Heart right ventricle (tissue), 16 donors: ENCODE results near the gene CMSS1. TPM values are rescaled to one million over a fixed set of nuclear protein-coding genes. Genes with fewer than 3 reads are reported as not detected.

ENCODE experiments used
- ATAC-seq, 8 donors: fragments of 200-7000 bp; cut with Tn5 transposase; one replicate each; pipeline ENCODE4 v1.9.1; 2020; ENCODE audit warnings: mild to moderate bottlenecking in 8 of 8, moderate library complexity in 8 of 8, moderate number of reproducible peaks in 1 of 8
- DNase-seq, 2 donors: peaks; one replicate each; pipeline ENCODE4 v3.0.0-alpha.2; 2020
- H3K27ac ChIP-seq, 10 donors: fragments of 200-600 bp; sonication (generic) in 2 of 10; one replicate each; pipeline versions ENCODE4 v1.5.0 to v1.8.0; 2020 to 2022; ENCODE audit warnings: mild to moderate bottlenecking in 3 of 10
- H3K27me3 ChIP-seq, 7 donors: fragments of 200-600 bp; one replicate each; pipeline ENCODE4 v1.8.0; 2021 to 2022; ENCODE audit warnings: mild to moderate bottlenecking in 2 of 7
- H3K36me3 ChIP-seq, 9 donors: fragments of 200-600 bp; sonication (generic) in 1 of 9; one replicate each; pipeline versions ENCODE4 v1.5.0 to v1.8.0; 2020 to 2022; ENCODE audit warnings: mild to moderate bottlenecking in 2 of 9
- H3K4me1 ChIP-seq, 9 donors: fragments of 200-600 bp; sonication (generic) in 1 of 9; one replicate each; pipeline versions ENCODE4 v1.5.0 to v1.8.0; 2020 to 2022; ENCODE audit warnings: mild to moderate bottlenecking in 4 of 9
- H3K4me3 ChIP-seq, 10 donors: fragments of 200-600 bp; sonication (generic) in 2 of 10; one replicate each; pipeline versions ENCODE4 v1.5.0 to v1.8.0; 2020 to 2022; ENCODE audit warnings: mild to moderate bottlenecking in 7 of 10, moderate library complexity in 2 of 10
- H3K9me3 ChIP-seq, 11 donors: fragments of 200-600 bp in 10 of 11; sonication (generic) in 2 of 11; one replicate each; pipeline versions ENCODE4 v1.5.0 to v1.8.0; 2013 to 2022; ENCODE audit warnings: mild to moderate bottlenecking in 2 of 11, control low read depth in 1 of 11, moderate library complexity in 1 of 11
- WGBS, 2 donors: extraction: QIAGEN DNeasy Blood & Tissue Kit; methylation state at CpG; one replicate each; pipeline ENCODE4 v1.1.7; 2013; ENCODE audit warnings: inconsistent platforms in 1 of 2; 5-methylcytosine and 5-hydroxymethylcytosine counted together
- intact Hi-C, 10 donors: fragments of 100-400 bp; cut with DNase I; formaldehyde crosslinking; loops; one replicate each; pipeline versions ENCODE4 v1.11.1 to v1.14.2; 2022
- polyA plus RNA-seq, 2 donors: library from polyadenylated mRNA; stranded (reverse); fragments of 200-250 nt; gene quantifications; one replicate each; pipeline ENCODE4 v1.2.3, GENCODE V29; 2013
- total RNA-seq, 10 donors: library from RNA; stranded (reverse); fragmentation: NEBNext Ultra II Directional in 3 of 10; extraction: Animal tissue kit (Norgen Biotek cat#: 25700) in 3 of 10; gene quantifications; one replicate each; pipeline versions ENCODE4 v1.2.1 to v1.2.4, GENCODE V29; 2021 to 2023
- TF ChIP-seq, protein P1 (sequence below), 9 donors: fragments of 200-600 bp; sonication (generic) in 2 of 9; IDR thresholded peaks; one replicate each; pipeline versions ENCODE4 v1.5.0 to v1.8.0; 2021 to 2022; ENCODE audit warnings: antibody characterized with exemption in 9 of 9, mild to moderate bottlenecking in 5 of 9, moderate library complexity in 1 of 9
- donor health status: Arrhythmogenic right ventricular cardiomyopathy.
- donor health status: ischemic (EF 13 %, LVEDD 7.1; RV severe dilation, severe dysfunction).
- donor health status: healthy with polysubstance abuse.
- donor health status: DM: no; HTN: yes; CAD: no.
- donor health status: DM: no; HTN: no; CAD: no.
- donor health status: ischemic (EF 25% LVEDD 6.9; RV normal size, moderate dysfunction).
- donor health status: ischemic (EF 25% LVEDD 5.7; RV mildly dilated, moderate dysfunction).
- donor health status: healthy.
- donor health status: DM: yes; HTN: yes; CAD: no.
- donor health status: Ischemic cardiomyopathy.
- donor health status: ischemic (EF 35%, LVEDD 5.7; RV mildly dilated, moderate dysfunction).
- donor health status: nonischemic (EF 11% LVEDD 7.7; RV severe dilation, severe dysfunction).
- donor health status: DM: yes; HTN: yes; CAD: no.
- donor health status: PGD.
- donor health status: ischemic (EF 29% LVEDD 5.4; RV normal size, mild dysfunction).
- donor health status: nonischemic (EF 23%, LVEDD 6.1; RV moderate dilation, normal function).

Gene CMSS1
- total and polyA plus RNA-seq, 12 donors = 24.6 to 45.4 (median 34.6) TPM

DNA sequence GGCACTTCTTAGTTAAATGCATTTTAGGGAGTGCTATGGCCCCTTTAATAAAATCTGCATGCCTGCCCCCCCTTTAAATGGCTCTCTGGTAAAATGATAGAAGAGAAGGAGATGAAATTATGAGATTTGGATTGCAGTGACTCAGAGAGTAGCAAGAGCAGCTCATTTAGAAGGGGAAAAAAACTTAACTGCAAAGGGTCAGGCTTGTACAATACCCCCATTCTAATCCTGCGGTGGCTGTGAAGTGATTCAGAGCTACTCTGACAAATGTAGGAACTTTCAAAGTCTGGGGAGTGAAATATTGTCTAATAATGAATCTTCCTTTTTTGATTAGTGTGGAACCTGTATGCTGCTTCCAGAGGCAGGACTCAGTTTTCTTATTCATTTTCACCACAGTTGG is 399.1 kb downstream of the CMSS1 start:
- Histone ChIP-seq H3K27ac (no peak overlapping the region), H3K36me3 (no peaks in the 10 kb centered on the region), H3K4me3 (no peak overlapping the region), H3K4me1 (peaks cover 0 to 1% (median 0%) of the 10 kb centered on the region in 9 donors), H3K27me3 (no peaks in the 10 kb centered on the region), H3K9me3 (peaks cover 0 to 26% (median 10%) of the 10 kb centered on the region in 11 donors)
- 84% methylated on average over 1 of the region's 1 CpG for WGBS, 2 donors
- TF ChIP-seq, protein P1, sequence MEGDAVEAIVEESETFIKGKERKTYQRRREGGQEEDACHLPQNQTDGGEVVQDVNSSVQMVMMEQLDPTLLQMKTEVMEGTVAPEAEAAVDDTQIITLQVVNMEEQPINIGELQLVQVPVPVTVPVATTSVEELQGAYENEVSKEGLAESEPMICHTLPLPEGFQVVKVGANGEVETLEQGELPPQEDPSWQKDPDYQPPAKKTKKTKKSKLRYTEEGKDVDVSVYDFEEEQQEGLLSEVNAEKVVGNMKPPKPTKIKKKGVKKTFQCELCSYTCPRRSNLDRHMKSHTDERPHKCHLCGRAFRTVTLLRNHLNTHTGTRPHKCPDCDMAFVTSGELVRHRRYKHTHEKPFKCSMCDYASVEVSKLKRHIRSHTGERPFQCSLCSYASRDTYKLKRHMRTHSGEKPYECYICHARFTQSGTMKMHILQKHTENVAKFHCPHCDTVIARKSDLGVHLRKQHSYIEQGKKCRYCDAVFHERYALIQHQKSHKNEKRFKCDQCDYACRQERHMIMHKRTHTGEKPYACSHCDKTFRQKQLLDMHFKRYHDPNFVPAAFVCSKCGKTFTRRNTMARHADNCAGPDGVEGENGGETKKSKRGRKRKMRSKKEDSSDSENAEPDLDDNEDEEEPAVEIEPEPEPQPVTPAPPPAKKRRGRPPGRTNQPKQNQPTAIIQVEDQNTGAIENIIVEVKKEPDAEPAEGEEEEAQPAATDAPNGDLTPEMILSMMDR (IDR thresholded peaks at IDR 0.05) = no peak
- intact Hi-C loops = no loop called here
- ATAC-seq = no peak
- no peak for DNase-seq

DNA sequence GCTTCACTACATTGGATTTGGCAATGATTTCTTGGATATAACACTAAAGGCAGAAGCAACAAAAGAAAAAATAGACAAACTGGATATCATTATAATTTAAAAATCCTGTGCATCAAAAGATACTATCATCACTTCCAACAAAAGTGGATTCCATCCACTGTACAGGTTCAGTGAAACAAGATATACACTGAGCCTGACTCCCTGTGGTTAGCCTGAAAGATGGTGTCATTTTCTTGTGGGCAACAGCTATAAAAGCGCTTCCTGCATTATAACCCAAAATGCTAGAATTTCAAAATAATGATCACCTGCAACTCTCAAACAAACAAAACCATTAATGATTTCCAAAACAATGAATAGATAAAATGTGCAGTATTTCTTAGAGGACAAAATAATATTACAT is 403.5 kb downstream of the CMSS1 start:
- Histone ChIP-seq H3K36me3 (no peaks in the 10 kb centered on the region), H3K27ac (no peak overlapping the region), H3K9me3 (peaks cover 0 to 26% (median 10%) of the 10 kb centered on the region in 11 donors), H3K4me3 (no peak overlapping the region), H3K4me1 (peaks cover 0 to under 1% (median 0%) of the 10 kb centered on the region in 9 donors), H3K27me3 (no peaks in the 10 kb centered on the region)
- ATAC-seq (no peak), DNase-seq (no peak)
- TF ChIP-seq, protein P1 (IDR thresholded peaks at IDR 0.05) = no peak
- intact Hi-C loops = loop anchor here in 1 of 10 donors (5.0 kb wide), 1 partner anchor 34 kb away; no protein-coding TSS in a partner anchor
- 98 to 100% methylated on average over 1 of the region's 1 CpG for WGBS, 2 donors

DNA sequence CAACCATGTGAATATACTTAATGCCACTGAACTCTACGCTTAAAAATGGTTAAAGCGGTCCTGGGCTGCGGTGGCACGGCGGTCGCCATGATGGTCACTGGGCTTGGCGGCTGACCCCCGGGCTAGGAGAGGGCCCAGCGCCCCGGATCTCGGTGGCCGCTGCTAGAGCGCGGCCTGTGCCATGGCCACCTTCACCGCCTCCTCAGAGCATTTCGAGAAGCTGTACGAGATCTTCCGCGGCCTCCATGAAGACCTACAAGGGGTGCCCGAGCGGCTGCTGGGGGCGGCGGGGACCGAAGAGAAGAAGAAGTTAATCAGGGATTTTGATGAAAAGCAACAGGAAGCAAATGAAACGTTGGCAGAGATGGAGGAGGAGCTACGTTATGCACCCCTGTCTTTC is 407.5 kb downstream of the CMSS1 start:
- ATAC-seq (no peak), DNase-seq (no peak)
- Histone ChIP-seq H3K27me3 (no peaks in the 10 kb centered on the region), H3K4me1 (peaks cover 0 to 16% (median 7%) of the 10 kb centered on the region in 9 donors), H3K4me3 (no peak overlapping the region), H3K36me3 (no peaks in the 10 kb centered on the region), H3K27ac (no peak overlapping the region), H3K9me3 (peaks cover 0 to 21% (median 2%) of the 10 kb centered on the region in 11 donors)
- 94 to 97% methylated on average over 26 of the region's 26 CpGs for WGBS, 2 donors
- intact Hi-C loops = no loop called here
- TF ChIP-seq, protein P1 (IDR thresholded peaks at IDR 0.05) = no peak

DNA sequence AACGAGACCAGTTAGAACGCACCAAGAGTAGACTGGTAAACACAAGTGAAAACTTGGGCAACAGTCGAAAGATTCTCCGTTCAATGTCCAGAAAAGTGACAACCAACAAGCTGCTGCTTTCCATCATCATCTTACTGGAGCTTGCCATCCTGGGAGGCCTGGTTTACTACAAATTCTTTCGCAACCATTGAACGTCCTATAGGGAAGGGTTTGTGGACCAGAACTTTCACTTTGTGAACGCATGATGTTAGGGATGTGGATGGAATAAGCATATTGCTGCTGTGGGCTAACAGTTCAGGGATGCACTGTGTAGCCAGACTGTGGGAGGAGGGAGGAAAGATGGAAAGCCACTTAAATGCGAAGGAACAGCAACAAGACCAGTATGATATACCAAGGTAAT is 408.2 kb downstream of the CMSS1 start:
- Histone ChIP-seq H3K36me3 (no peaks in the 10 kb centered on the region), H3K4me3 (no peak overlapping the region), H3K9me3 (peaks cover 0 to 15% (median 1%) of the 10 kb centered on the region in 11 donors), H3K27me3 (no peaks in the 10 kb centered on the region), H3K27ac (peak overlapping the region in 2 of 10 donors; percentile 28 to 54), H3K4me1 (peaks cover 0 to 16% (median 7%) of the 10 kb centered on the region in 9 donors)
- no peak for DNase-seq
- intact Hi-C loops = no loop called here
- WGBS, 2 donors = 90 to 96% methylated on average over 8 of the region's 8 CpGs
- no peak for ATAC-seq
- TF ChIP-seq, protein P1 (IDR thresholded peaks at IDR 0.05) = no peak
